Measurements from ENCODE around the gene ZNF311.
"Not testable (repeated sequence)": the region's sequence is repeated elsewhere in the genome, so short reads cannot be mapped to it uniquely, and the experiment has no call there.

The ZNF311 gene

DNA sequence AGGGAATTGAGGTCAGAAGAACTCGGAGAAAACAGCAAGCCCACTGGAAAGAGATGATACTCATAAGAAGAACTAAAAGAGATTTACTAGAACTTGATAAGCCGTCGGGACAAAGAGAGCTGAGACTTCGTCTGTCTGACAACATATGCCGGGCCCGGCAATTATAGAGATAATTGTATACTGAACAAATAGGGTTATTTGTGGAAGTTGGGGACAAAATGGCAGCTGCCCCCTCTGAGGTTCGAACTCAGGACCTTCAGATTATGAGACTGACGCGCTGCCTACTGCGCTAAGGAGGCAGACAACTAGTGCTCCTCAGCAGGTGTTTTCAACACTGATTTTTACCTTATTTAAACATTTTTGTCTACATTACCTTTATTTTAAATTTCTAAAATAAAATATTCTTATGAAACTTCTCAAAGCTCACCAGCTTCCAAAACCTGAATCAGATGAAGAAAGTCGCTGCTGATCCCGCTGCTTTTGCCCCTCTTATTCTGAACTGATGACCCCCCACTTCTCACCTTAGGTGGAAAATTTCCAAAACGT is 52.0 kb downstream of the ZNF311 start:
- no peak for DNase-seq

DNA sequence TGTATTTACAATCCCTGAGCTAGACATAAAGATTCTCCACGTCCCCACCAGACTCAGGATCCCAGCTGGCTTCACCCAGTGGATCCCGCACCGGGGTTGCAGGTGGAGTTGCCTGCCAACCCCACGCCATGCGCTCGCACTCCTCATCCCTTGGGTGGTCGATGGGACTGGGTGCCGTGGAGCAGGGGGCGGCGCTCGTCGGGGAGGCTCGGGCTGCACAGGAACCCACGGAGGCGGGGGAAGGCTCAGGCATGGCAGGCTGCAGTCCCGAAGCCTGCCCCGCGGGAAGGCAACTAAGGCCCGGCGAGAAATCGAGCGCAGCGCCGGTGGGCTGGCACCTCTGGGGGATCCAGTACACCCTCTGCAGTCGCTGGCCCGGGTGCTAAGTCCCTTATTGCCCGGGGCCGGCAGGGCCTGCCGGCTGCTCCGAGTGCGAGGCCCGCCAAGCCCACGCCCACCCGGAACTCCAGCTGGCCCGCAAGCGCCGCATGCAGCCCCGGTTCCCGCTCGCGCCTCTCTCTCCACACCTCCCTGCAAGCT is 55.4 kb downstream of the ZNF311 start:
- not testable (repeated sequence) for DNase-seq

DNA sequence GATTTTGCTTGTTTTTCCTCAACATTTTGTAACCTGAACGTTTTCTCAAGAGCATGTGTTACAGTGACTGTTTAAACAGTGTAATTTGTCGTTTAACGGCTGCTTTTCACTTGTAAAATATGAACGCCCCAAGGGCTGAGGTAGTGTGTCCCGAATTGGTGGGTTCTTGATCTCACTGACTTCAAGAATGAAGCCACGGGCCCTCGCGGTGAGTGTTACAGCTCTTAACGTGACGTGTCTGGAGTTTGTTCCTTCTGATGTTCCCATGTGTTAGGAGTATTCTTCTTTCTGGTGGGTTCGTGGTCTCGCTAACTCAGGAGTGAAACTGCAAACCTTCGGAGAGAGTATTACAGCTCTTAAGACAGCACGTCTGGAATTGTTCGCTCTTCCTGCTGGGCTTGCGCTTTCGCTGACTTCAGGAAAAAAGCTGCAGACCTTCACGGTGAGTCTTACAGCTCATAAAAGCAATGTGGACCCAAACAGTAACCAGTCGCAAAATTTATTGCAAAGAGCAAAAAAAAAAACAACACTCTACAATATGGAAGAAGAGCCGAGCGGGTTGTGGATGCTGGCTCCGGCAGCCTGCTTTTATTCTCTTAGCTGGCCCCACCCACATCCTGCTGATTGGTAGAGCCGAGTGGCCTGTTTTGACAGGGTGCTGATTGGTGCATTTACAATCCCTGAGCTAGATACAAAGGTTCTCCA is 56.2 kb downstream of the ZNF311 start:
- no peak for DNase-seq

GRCh38 chr6:28947831-28948270 is 57.3 kb downstream of the ZNF311 start:
- no peak for DNase-seq

DNA sequence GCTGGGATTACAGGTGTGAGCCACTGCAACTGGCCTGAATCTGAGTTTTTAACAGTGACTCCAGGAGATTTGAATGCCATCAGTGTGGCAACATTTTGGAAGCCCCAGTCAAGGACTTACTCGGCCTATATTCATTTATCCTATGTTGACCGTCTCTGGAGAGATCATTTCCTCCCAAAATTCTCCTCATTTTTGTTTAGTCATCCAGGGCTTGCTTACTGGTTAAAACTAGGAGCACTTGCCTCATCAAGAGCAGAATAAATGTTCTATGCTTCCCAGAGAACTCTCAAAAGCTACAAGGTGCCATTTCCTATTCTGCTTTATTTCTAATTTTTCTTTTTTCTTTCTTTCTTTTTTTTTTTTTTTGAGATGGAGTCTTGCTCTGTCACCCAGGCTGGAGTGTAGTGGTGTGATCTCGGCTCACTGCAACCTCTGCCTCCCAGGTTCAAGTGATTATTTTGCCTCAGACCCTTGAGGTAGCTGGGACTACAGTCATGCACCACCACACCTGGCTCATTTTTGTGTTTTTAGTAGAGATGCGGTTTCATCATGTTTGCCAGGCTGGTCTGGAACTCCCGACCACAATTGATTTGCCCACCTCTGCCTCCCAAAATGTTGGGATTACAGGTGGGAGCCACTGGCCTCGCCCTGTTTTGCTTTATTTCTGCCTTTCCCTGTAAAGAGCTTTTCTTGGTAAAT is 57.9 kb downstream of the ZNF311 start:
- no peak for DNase-seq

- no peak for DNase-seq
These were observed 59.8 kb downstream of the ZNF311 start for GRCh38 chr6:28945349-28945748.
